HG03159 (cell line): Measurements from ENCODE around the gene TMCC3.
"Not testable (repeated sequence)": the region's sequence is repeated elsewhere in the genome, so short reads cannot be mapped to it uniquely, and the experiment has no call there.

Experiments
- ATAC-seq: cut with Tn5 transposase; IDR thresholded peaks from one replicate; pipeline ENCODE4 v1.9.1; 2021; ENCODE audit warnings: mild to moderate bottlenecking, moderate library complexity; ENCODE audit not compliant: unreplicated experiment

TMCC3 gene

GRCh38 chr12:94650143-94651056, at the start of gene TMCC3:
Gene TMCC3 (minus strand): TSS chr12:94650557. CDS start chr12:94650430, 127 bp downstream.
- peak; percentile 69 for ATAC-seq

- no peak for ATAC-seq
Observed at GRCh38 chr12:94699801-94700200, 49.4 kb upstream of the TMCC3 start.

GRCh38 chr12:94698578-94698977, 48.2 kb upstream of the TMCC3 start:
- ATAC-seq = no peak

GRCh38 chr12:94697631-94698030, 47.3 kb upstream of the TMCC3 start:
- no peak for ATAC-seq

GRCh38 chr12:94694732-94695131, 44.4 kb upstream of the TMCC3 start:
- ATAC-seq = no peak

- not testable (repeated sequence) for ATAC-seq
Observed at GRCh38 chr12:94692826-94693225, 42.5 kb upstream of the TMCC3 start.

GRCh38 chr12:94690198-94690771, 39.9 kb upstream of the TMCC3 start:
- no peak for ATAC-seq

GRCh38 chr12:94689646-94690036, 39.3 kb upstream of the TMCC3 start:
- ATAC-seq = no peak

- ATAC-seq = no peak
Observed at GRCh38 chr12:94689002-94689645, 38.8 kb upstream of the TMCC3 start.

- no peak for ATAC-seq
Observed at GRCh38 chr12:94687891-94688290, 37.5 kb upstream of the TMCC3 start.

GRCh38 chr12:94686834-94687628, 36.7 kb upstream of the TMCC3 start:
- ATAC-seq = no peak

- no peak for ATAC-seq
Observed at GRCh38 chr12:94684416-94685142, 34.2 kb upstream of the TMCC3 start.

- ATAC-seq = no peak
Observed at GRCh38 chr12:94679554-94680195, 29.3 kb upstream of the TMCC3 start.

GRCh38 chr12:94678849-94679248, 28.5 kb upstream of the TMCC3 start:
- no peak for ATAC-seq

GRCh38 chr12:94678379-94678778, 28.0 kb upstream of the TMCC3 start:
- no peak for ATAC-seq

GRCh38 chr12:94677778-94678177, 27.4 kb upstream of the TMCC3 start:
- ATAC-seq = no peak

- ATAC-seq = no peak
Observed at GRCh38 chr12:94676922-94677321, 26.6 kb upstream of the TMCC3 start.

GRCh38 chr12:94676031-94676641, 25.8 kb upstream of the TMCC3 start:
- ATAC-seq = peak; percentile 67

- ATAC-seq = no peak
Observed at GRCh38 chr12:94674835-94675234, 24.5 kb upstream of the TMCC3 start.
